ENCODE results near the gene PRM1. TPM values are rescaled to one million over a fixed set of nuclear protein-coding genes. Genes with fewer than 3 reads are reported as not detected.

PRM1 gene
- total and polyA plus RNA-seq, 2 of the 4 experiments (the other 2 are of a cell fraction) = not detected

- H4K91ac ChIP-seq (ENCODE audit: insufficient read depth, low read depth, low read length) = no peak within 1 kb of the TSS
- no peaks in the 10 kb centered on the region for H4K20me1 ChIP-seq (ENCODE audit: insufficient read depth, low read length)
- H2BK15ac ChIP-seq (ENCODE audit: low read depth, low read length) = no peak within 1 kb of the TSS
- no peak within 1 kb of the TSS for H2AFZ ChIP-seq (replicated peaks; ENCODE audit: low read length, poor library complexity)
- DNase-seq (no peak), ATAC-seq (ENCODE audit: low read depth) (no peak)
- no peak within 1 kb of the TSS for H2AK9ac ChIP-seq (replicated peaks; ENCODE audit: low read depth, low read length, poor library complexity)
- in situ Hi-C loops (cut with MboI; ENCODE audit: low sequenced_read_pairs) = no loop called here
- H3K9me1 ChIP-seq (ENCODE audit: insufficient read depth, low read length) = no peaks in the 10 kb centered on the region
- H2BK5ac ChIP-seq (ENCODE audit: low read depth, low read length, poor library complexity, severe bottlenecking) = no peak within 1 kb of the TSS
- H3K56ac ChIP-seq (ENCODE audit: extremely low read depth, insufficient read depth, low read length) = no peak within 1 kb of the TSS
- H3K4ac ChIP-seq (ENCODE audit: low read depth, low read length) = no peak within 1 kb of the TSS
- no peak within 1 kb of the TSS for H2AK5ac ChIP-seq (ENCODE audit: low read depth, low read length)
- no peaks in the 10 kb centered on the region for H3K9me3 ChIP-seq (ENCODE audit: control insufficient read depth, insufficient read depth, low read length)
- 81% methylated on average over 3 of the region's 11 CpGs; no CpG with 5 or more reads in 1 of the 2 experiments for WGBS, 2 experiments (ENCODE audit: extremely low coverage in 2 of 2, insufficient read length in 1 of 2)
- no peak within 1 kb of the TSS for H2BK20ac ChIP-seq (ENCODE audit: low read depth, low read length)
- intact Hi-C loops (cut with micrococcal nuclease) = no loop called here
- no peak within 1 kb of the TSS for H3K9ac ChIP-seq (ENCODE audit: low read depth, low read length)
- no peak within 1 kb of the TSS for H3K23ac ChIP-seq (ENCODE audit: low read depth, low read length)
- no peak within 1 kb of the TSS for H3K14ac ChIP-seq (replicated peaks; ENCODE audit: low read depth, low read length)
- no peak within 1 kb of the TSS for H3K4me2 ChIP-seq (ENCODE audit: low read depth, low read length)
- no peak within 1 kb of the TSS for H3K4me3 ChIP-seq (ENCODE audit: insufficient read depth, low read depth, low read length)
- no peaks in the 10 kb centered on the region for H3K79me1 ChIP-seq (ENCODE audit: low read depth in 1 of 2, low read length in 2 of 2)
- POLR2A ChIA-PET (ENCODE audit: unreplicated experiment) = no interaction called here
- H4K5ac ChIP-seq (ENCODE audit: low read depth, low read length) = no peak within 1 kb of the TSS
- no peak within 1 kb of the TSS for H4K8ac ChIP-seq (ENCODE audit: low read depth in 2 of 2, low read length in 2 of 2)
- H3K27ac ChIP-seq (ENCODE audit: insufficient read depth, low read length) = no peak within 1 kb of the TSS
- dilution Hi-C loops (cut with HindIII; ENCODE audit: low sequenced_read_pairs, unreplicated experiment) = no loop called here
- CTCF ChIA-PET = no interaction called here
- H3K4me1 ChIP-seq (ENCODE audit: control insufficient read depth, insufficient read depth, low read length) = peaks cover 5% of the 10 kb centered on the region; the same call in 1 of the 2 replicates
- no TSS peak for BruUV-seq (replicated peaks)
- H3K18ac ChIP-seq (ENCODE audit: low read depth, low read length) = no peak within 1 kb of the TSS
- H2BK120ac ChIP-seq (ENCODE audit: low read depth, low read length) = no peak within 1 kb of the TSS
- no peak for TF ChIP-seq MXI1 (IDR thresholded peaks at IDR 0.05; ENCODE audit: borderline replicate concordance, low read depth, low read length)
- TF ChIP-seq BHLHE40 (IDR thresholded peaks at IDR 0.05; ENCODE audit: low read depth, low read length) = no peak
- no peak for TF ChIP-seq USF2 (IDR thresholded peaks at IDR 0.05; ENCODE audit: low read depth, low read length)
- no peak for TF ChIP-seq CEBPB (IDR thresholded peaks at IDR 0.05; ENCODE audit: low read depth, low read length)
- TF ChIP-seq FOS (IDR thresholded peaks at IDR 0.05; ENCODE audit: low read depth, low read length) = no peak
- TF ChIP-seq SMC3 (IDR thresholded peaks at IDR 0.05; ENCODE audit: low read depth, low read length) = no peak
- TF ChIP-seq ELK1 (IDR thresholded peaks at IDR 0.05; ENCODE audit: borderline replicate concordance, low read depth, low read length) = no peak
- peaks cover 12% of the 10 kb centered on the region for H3K27me3 ChIP-seq (ENCODE audit: control insufficient read depth, insufficient read depth, low read length)
- H3K36me3 ChIP-seq (ENCODE audit: control insufficient read depth, insufficient read depth, low read length) = no peaks in the 10 kb centered on the region
Observed at GRCh38 chr16:11268921-11269375, 12.2 kb downstream of the PRM1 start, which contains the start of gene TNP2. TSS of gene TNP2 (minus strand) at chr16:11269325. CDS start at chr16:11269262, 63 bp downstream.
